CD4-positive, alpha-beta memory T cell (primary cell): ENCODE data around the gene ADISSP. TPM values are rescaled to one million over a fixed set of nuclear protein-coding genes. Genes with fewer than 3 reads are reported as not detected.

Experiments
- CTCF ChIA-PET: fragments of 350-600 bp; sonication (Branson Sonifier 250); formaldehyde crosslinking; loops from one replicate; lab custom pipeline; 2021; ENCODE audit warnings: inconsistent platforms; ENCODE audit not compliant: partially characterized antibody; lab: Charles Lee
- POLR2A ChIA-PET: fragments of 350-600 bp; sonication (Branson Sonifier 250); formaldehyde crosslinking; loops from one replicate; lab custom pipeline; 2021; ENCODE audit not compliant: partially characterized antibody; lab: Charles Lee
- DNase-seq, 5 donors: peaks; one replicate each; pipeline versions ENCODE4 v3.0.0 to v3.0.0-alpha.2; 2020 to 2022; ENCODE audit warnings: mixed read lengths in 1 of 5
- H3K27ac ChIP-seq: one replicate; pipeline ENCODE4 v1.7.0; 2013; ENCODE audit warnings: low read depth, low read length
- H3K27me3 ChIP-seq: 2 replicates; pipeline ENCODE4 v1.7.0; 2013; ENCODE audit warnings: mild to moderate bottlenecking, low read length, moderate library complexity; ENCODE audit not compliant: insufficient read depth
- H3K36me3 ChIP-seq: 2 replicates; pipeline ENCODE4 v1.7.0; 2013; ENCODE audit warnings: mild to moderate bottlenecking, low read length, moderate library complexity; ENCODE audit not compliant: insufficient read depth
- H3K4me1 ChIP-seq: 2 replicates; pipeline ENCODE4 v1.7.0; 2013; ENCODE audit warnings: mild to moderate bottlenecking, low read length, moderate library complexity; ENCODE audit not compliant: insufficient read depth
- H3K4me3 ChIP-seq, 2 donors: one replicate each; pipeline ENCODE4 v1.7.0; 2013; ENCODE audit warnings: low read length in 2 of 2, mild to moderate bottlenecking in 1 of 2
- H3K9me3 ChIP-seq, 2 donors: one replicate each; pipeline ENCODE4 v1.7.0; 2013; ENCODE audit warnings: low read length in 2 of 2, control low read depth in 1 of 2; ENCODE audit not compliant: control insufficient read depth in 1 of 2
- H3K27ac Mint-ChIP-seq, 7 donors: one replicate each; pipeline ENCODE4 v1.8.0; 2020 to 2021; ENCODE audit warnings: mixed read lengths in 7 of 7, mild to moderate bottlenecking in 6 of 7, inconsistent platforms in 3 of 7, moderate library complexity in 3 of 7
- H3K27me3 Mint-ChIP-seq, 2 donors: one replicate each; pipeline ENCODE4 v1.8.0; 2020 to 2021; ENCODE audit warnings: mixed read lengths in 2 of 2
- H3K36me3 Mint-ChIP-seq, 2 donors: one replicate each; pipeline ENCODE4 v1.8.0; 2020 to 2021; ENCODE audit warnings: mixed read lengths in 2 of 2, inconsistent platforms in 1 of 2, mild to moderate bottlenecking in 1 of 2
- H3K4me1 Mint-ChIP-seq, 4 donors: one replicate each; pipeline ENCODE4 v1.8.0; 2020 to 2021; ENCODE audit warnings: mixed read lengths in 4 of 4, mild to moderate bottlenecking in 1 of 4
- H3K4me3 Mint-ChIP-seq, 8 donors: one replicate each; pipeline ENCODE4 v1.8.0; 2020 to 2021; ENCODE audit warnings: mixed read lengths in 8 of 8, mild to moderate bottlenecking in 7 of 8, moderate library complexity in 6 of 8, inconsistent platforms in 3 of 8
- H3K9me3 Mint-ChIP-seq, 8 donors: one replicate each; pipeline ENCODE4 v1.8.0; 2020 to 2021; ENCODE audit warnings: mixed read lengths in 8 of 8, mild to moderate bottlenecking in 5 of 8, inconsistent platforms in 3 of 8, moderate library complexity in 1 of 8
- intact Hi-C: fragments of 100-400 bp; cut with micrococcal nuclease; formaldehyde crosslinking; loops from one replicate; pipeline ENCODE4 v1.15.1; 2023
- polyA plus RNA-seq, 2 donors: library from polyadenylated mRNA; unstranded; fragments of 300-500 nt; fragmentation: Illumina TruSeq; gene quantifications; one replicate each; pipeline ENCODE4 v1.2.3, GENCODE V29; 2021
- total RNA-seq, 2 experiments: library from RNA; stranded (reverse); gene quantifications; one replicate each; pipeline ENCODE4 v1.2.3, GENCODE V29; 2021

The ADISSP gene
- total and polyA plus RNA-seq, 4 experiments from 2014 or later, result 15.7 to 31.5 (median 16.8) TPM

DNA sequence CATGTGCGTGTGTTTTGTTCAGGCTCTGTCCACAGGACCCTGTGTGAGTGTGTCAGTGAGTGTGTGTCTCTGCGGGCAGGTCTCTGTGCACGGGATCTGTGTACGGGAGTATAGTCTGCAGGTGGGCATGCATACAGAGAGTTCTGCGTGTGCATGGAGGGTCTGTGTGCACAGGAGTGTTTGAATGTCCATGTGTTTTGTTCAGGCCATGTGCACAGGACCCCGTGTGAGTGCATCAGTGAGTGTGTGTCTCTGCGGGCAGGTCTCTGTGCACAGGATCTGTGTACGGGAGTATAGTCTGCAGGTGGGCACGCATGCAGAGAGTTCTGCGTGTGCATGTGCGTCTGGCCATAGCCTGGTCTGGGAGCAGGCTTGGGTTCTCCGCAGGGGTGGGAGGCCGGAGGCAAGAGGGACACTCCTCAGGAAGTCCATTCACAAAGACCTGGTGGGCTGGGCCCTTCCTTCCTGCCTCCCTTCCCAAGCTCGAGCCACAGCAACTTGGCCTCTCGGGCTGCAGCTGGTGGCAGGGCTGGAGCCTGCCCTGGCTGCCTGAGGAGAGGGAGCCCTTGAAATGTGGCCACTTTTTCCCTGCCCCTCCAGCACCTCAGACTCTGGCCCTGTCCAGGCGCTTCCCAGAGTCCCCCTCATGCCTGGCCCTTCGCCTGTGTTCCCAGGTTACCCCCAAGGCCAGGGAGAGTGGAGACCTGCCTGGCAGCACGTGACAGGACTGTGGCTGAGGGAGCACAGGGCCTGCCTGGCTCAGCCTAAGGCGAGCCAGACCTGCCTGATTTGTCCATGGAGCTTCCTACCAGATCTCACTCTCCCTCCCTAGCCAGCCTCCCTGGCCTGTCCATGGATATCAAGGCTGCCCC is 28.3 kb downstream of the ADISSP start:
- intact Hi-C loops, result no loop called here
- Histone ChIP-seq H3K9me3 (no peaks in the 10 kb centered on the region), H3K27ac (no peak overlapping the region), H3K4me3 (no peak overlapping the region), H3K36me3 (no peaks in the 10 kb centered on the region), H3K27me3 (no peaks in the 10 kb centered on the region), H3K4me1 (no peaks in the 10 kb centered on the region)
- Mint-ChIP-seq H3K36me3 (no peaks in the 10 kb centered on the region), H3K27me3 (peaks cover 4 to 7% of the 10 kb centered on the region in 2 donors), H3K4me3 (no peak overlapping the region), H3K4me1 (peaks cover 1 to 2% (median 2%) of the 10 kb centered on the region in 4 donors), H3K27ac (no peak overlapping the region), H3K9me3 (no peaks in the 10 kb centered on the region)
- ChIA-PET POLR2A (no interaction called here), CTCF (interaction anchor here (0.9 kb wide), 1 partner anchor 12 kb away, joined by 3 read pairs; no protein-coding TSS in a partner anchor)
- DNase-seq, result no peak

DNA sequence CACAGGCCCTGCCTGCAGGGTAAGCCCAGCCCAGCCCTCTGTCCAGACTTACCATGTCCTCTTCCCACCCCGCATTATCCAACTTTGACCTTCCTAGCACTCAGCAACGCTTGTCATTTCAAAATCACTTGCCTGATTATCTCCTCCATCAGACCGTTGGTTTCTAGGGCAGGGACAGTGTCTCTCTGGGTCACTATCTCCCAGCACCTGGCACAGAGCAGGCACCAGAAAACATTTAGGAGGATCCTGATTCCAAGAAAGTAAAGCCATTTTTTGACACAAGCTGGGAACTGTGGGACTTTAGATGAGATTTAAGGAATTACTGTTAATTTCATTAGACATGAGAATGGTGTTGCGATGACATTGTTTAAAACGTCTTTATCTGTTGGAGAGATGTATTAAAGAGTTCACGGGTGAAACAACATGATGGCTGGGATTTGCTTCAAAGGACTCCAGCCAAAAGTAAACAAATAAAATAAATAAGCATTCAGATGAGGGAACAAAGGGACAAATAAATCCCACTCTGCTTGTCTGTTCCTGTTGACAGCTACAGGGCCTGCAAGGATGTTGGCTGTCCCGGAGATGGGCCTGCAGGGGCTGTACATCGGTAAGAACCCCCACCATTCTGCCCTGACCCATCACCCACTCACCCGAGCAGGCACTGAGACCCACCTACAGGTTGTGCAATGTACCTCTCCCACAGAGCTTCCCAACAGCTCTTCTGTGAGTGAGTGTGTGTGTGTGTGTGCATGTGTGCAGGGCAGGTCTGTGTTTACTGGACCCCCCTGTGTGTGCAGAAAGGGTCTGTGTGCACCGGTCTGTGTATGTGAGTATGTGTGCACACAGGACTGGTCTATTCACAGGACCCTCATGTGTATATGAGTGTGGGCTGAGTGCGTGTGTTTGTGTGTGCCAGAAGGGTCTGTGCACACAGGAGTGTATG is 29.2 kb downstream of the ADISSP start:
- H3K9me3 Mint-ChIP-seq, result no peaks in the 10 kb centered on the region
- no peak for DNase-seq
- Histone ChIP-seq H3K36me3 (no peaks in the 10 kb centered on the region), H3K27me3 (no peaks in the 10 kb centered on the region), H3K9me3 (no peaks in the 10 kb centered on the region), H3K27ac (no peak overlapping the region), H3K4me3 (no peak overlapping the region), H3K4me1 (no peaks in the 10 kb centered on the region)
- ChIA-PET POLR2A (no interaction called here), CTCF (no interaction called here)
- intact Hi-C loops, result no loop called here
- no peaks in the 10 kb centered on the region for H3K36me3 Mint-ChIP-seq
- no peak overlapping the region for H3K27ac Mint-ChIP-seq
- no peaks in the 10 kb centered on the region for H3K4me1 Mint-ChIP-seq
- peaks cover 4 to 7% of the 10 kb centered on the region in 2 donors for H3K27me3 Mint-ChIP-seq
- H3K4me3 Mint-ChIP-seq, result no peak overlapping the region

DNA sequence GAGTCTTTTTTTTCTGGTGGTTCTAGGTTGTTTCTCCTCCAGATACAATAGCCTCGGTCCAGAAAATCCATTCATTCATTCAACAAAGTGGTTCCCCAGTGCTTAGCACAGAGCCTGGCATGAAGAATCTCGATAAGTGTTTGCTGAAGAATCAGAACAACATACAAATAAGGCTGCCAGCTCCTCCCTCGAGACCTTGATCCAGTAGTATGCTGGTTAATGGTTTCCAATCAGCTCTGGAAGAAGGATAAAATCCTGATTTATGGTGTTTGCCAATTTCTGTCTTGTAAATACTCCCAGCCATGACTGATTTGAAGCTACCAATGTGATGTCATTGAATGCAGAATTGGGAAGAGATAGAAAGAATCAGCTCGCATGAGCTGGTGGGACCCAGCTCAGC is 31.8 kb downstream of the ADISSP start:
- Mint-ChIP-seq H3K4me1 (peaks cover 0 to 2% (median 0%) of the 10 kb centered on the region in 4 donors), H3K9me3 (no peaks in the 10 kb centered on the region), H3K27ac (no peak overlapping the region), H3K27me3 (peaks cover 19 to 25% of the 10 kb centered on the region in 2 donors), H3K36me3 (no peaks in the 10 kb centered on the region), H3K4me3 (no peak overlapping the region)
- DNase-seq, result no peak
- no peaks in the 10 kb centered on the region for H3K4me1 ChIP-seq
- H3K9me3 ChIP-seq, result no peaks in the 10 kb centered on the region
- no peak overlapping the region for H3K4me3 ChIP-seq
- no peak overlapping the region for H3K27ac ChIP-seq
- intact Hi-C loops, result no loop called here
- H3K36me3 ChIP-seq, result no peaks in the 10 kb centered on the region
- ChIA-PET CTCF (interaction anchor here (1.0 to 1.1 kb wide), 2 partner anchors 9 to 59 kb away, joined by 3 to 4 read pairs; no protein-coding TSS in a partner anchor), POLR2A (no interaction called here)
- peaks cover 3% of the 10 kb centered on the region for H3K27me3 ChIP-seq

DNA sequence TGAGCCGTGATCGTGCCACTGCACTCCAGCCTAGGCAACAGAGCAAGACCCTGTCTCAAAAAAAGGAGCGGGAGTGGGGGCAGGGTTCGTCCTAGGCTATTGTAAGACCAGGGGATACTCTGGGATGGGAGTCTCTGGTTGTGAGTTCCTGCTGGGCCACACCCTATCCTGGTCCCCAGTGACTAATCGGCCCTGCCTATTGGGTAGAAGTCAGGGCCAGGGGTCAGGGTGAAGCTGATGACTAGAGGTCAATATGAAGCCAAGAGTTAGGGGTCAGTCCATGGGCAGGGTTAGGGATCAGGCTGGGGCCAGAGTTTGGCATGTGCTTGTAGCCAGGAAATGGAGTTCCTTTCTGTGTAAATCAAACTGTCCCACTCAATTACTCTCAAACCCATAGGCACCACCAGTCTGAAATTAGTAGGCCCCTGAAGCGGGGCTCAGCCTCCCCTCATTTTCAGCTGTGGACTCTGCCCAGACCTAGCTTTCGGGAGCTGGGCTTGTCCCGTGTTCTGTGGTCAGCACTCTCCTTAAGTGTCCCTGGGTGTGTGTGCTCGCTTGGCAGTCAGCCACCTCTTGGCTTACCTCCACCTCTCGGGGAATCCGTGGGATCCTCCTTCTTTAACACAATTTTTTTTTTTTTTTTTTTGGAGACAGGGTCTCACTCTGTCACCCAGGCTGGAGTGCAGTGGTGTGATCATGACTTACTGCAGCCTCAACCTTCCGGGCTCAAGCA is 33.3 kb downstream of the ADISSP start:
- ChIA-PET POLR2A (no interaction called here), CTCF (no interaction called here)
- intact Hi-C loops, result no loop called here

DNA sequence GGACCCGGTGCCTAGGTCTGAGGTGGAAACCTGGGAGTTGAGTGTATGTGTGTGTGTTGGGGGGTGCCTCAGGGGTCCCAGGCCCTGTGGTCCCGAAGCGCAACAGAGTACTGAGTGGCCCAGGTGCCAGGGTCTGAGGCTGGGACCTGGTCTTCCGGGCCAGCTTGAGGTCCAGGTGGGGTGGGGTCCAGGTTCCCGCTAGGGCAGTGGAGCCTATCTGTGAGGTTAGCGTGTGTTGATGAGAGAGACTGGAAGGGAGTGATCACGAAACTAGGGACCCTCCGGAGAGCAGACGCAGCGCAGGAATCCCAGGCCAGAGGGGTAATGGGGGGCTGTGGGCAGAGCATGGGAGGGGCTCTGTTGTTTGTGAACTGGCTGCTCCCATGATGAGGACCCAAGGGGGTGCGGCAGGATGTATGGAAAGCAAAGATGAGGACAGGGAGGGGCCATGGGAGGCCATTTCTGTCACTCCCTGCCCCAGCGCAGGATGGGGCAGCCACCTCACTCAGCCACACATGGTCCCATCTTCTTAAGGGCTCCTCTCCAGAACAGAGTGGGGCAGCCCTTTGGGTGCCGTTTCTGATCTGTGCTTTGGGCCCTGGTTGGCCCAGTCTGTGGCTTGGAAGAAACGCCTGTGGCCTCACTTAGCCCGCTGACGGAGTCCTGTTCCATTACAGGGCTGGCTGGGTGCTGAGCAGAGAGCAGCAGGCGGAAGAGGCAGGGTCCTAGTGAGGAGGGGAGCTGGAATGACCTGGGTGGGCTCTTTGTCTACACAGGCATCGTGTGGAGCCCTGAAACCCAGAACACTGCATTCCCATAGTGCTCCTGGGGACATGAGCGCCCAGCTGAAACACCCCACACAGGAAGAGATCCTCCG is 34.2 kb downstream of the ADISSP start:
- Mint-ChIP-seq H3K4me1 (peaks cover 0 to 2% (median 0%) of the 10 kb centered on the region in 4 donors), H3K9me3 (no peaks in the 10 kb centered on the region), H3K4me3 (peak overlapping the region in 1 of 8 donors; percentile 42), H3K36me3 (no peaks in the 10 kb centered on the region), H3K27ac (no peak overlapping the region), H3K27me3 (peaks cover 29 to 38% of the 10 kb centered on the region in 2 donors)
- Histone ChIP-seq H3K4me3 (no peak overlapping the region), H3K4me1 (no peaks in the 10 kb centered on the region), H3K27ac (no peak overlapping the region), H3K27me3 (peaks cover 6% of the 10 kb centered on the region), H3K9me3 (no peaks in the 10 kb centered on the region), H3K36me3 (no peaks in the 10 kb centered on the region)
- DNase-seq, result no peak
- ChIA-PET POLR2A (no interaction called here), CTCF (no interaction called here)
- intact Hi-C loops, result no loop called here

More for the DNA sequence above, 33.3 kb downstream of the ADISSP start:
- H3K36me3 ChIP-seq, result no peaks in the 10 kb centered on the region
- Mint-ChIP-seq H3K4me3 (no peak overlapping the region), H3K27me3 (peaks cover 27 to 36% of the 10 kb centered on the region in 2 donors), H3K4me1 (peaks cover 0 to 2% (median 0%) of the 10 kb centered on the region in 4 donors), H3K36me3 (no peaks in the 10 kb centered on the region), H3K27ac (no peak overlapping the region), H3K9me3 (no peaks in the 10 kb centered on the region)
- H3K27ac ChIP-seq, result no peak overlapping the region
- DNase-seq, result no peak
- H3K9me3 ChIP-seq, result no peaks in the 10 kb centered on the region
- H3K4me3 ChIP-seq, result no peak overlapping the region
- no peaks in the 10 kb centered on the region for H3K4me1 ChIP-seq
- H3K27me3 ChIP-seq, result peaks cover 6% of the 10 kb centered on the region

- Histone ChIP-seq H3K4me1 (no peaks in the 10 kb centered on the region), H3K36me3 (no peaks in the 10 kb centered on the region), H3K9me3 (no peaks in the 10 kb centered on the region), H3K27me3 (peaks cover 15% of the 10 kb centered on the region), H3K27ac (no peak within 1 kb of the TSS), H3K4me3 (no peak within 1 kb of the TSS)
- H3K27me3 Mint-ChIP-seq, result peaks cover 33 to 45% of the 10 kb centered on the region in 2 donors
- ChIA-PET CTCF (no interaction called here), POLR2A (no interaction called here)
- H3K9me3 Mint-ChIP-seq, result no peaks in the 10 kb centered on the region
- peaks cover 0 to 2% (median 0%) of the 10 kb centered on the region in 4 donors for H3K4me1 Mint-ChIP-seq
- no peak for DNase-seq
- no peak within 1 kb of the TSS for H3K27ac Mint-ChIP-seq
- H3K4me3 Mint-ChIP-seq, result peak within 1 kb of the TSS in 2 of 8 donors; percentile 26 to 42
- no peaks in the 10 kb centered on the region for H3K36me3 Mint-ChIP-seq
- intact Hi-C loops, result no loop called here
Measured at GRCh38 chr20:3732327-3733118, 35.0 kb downstream of the ADISSP start, which contains the start of gene HSPA12B. TSS of gene HSPA12B (plus strand) at chr20:3732685. CDS start at chr20:3738675, 5,990 bp downstream.
